HepG2 (cell line): ENCODE results near the gene ABL2. TPM values are rescaled to one million over a fixed set of nuclear protein-coding genes. Genes with fewer than 3 reads are reported as not detected.

ENCODE experiments used
- EP300 ChIP-seq, 3 experiments: sonication (generic) in 1 of 3; formaldehyde crosslinking in 1 of 3; IDR thresholded peaks; 2 replicates each; pipeline versions ENCODE4 v1.5.1 to v1.6.1; 2011 to 2020; ENCODE audit warnings: low read depth in 2 of 3, low read length in 2 of 3, borderline replicate concordance in 1 of 3, improper control_type of control experiment in 1 of 3, mild to moderate bottlenecking in 1 of 3, missing genetic modification reagents in 1 of 3, moderate library complexity in 1 of 3
- FOSL2 ChIP-seq: sonication (generic); formaldehyde crosslinking; IDR thresholded peaks from 2 replicates; pipeline ENCODE4 v1.4.0; 2020; ENCODE audit warnings: missing genetic modification reagents
- HMG20A ChIP-seq: IDR thresholded peaks from 2 replicates; pipeline ENCODE4 v1.6.1; 2016; ENCODE audit warnings: borderline replicate concordance
- HOXA9 ChIP-seq: sonication (generic); formaldehyde crosslinking; IDR thresholded peaks from 2 replicates; pipeline ENCODE4 v1.8.1; 2022; ENCODE audit warnings: missing genetic modification reagents, mild to moderate bottlenecking, moderate library complexity, borderline replicate concordance
- KLF15 ChIP-seq: sonication (generic); formaldehyde crosslinking; IDR thresholded peaks from 2 replicates; pipeline ENCODE4 v1.8.1; 2023; ENCODE audit warnings: borderline replicate concordance, mild to moderate bottlenecking, inconsistent platforms, missing genetic modification reagents, mixed read lengths
- NFE2L2 ChIP-seq: fragments of 150-350 bp; IDR thresholded peaks from 2 replicates; pipeline ENCODE4 v1.6.1; 2014; ENCODE audit warnings: low read length
- SALL1 ChIP-seq: sonication (generic); formaldehyde crosslinking; IDR thresholded peaks from 2 replicates; pipeline ENCODE4 v1.8.0; 2022; ENCODE audit warnings: mild to moderate bottlenecking, missing genetic modification reagents
- SP2 ChIP-seq: sonication (generic); formaldehyde crosslinking; IDR thresholded peaks from 2 replicates; pipeline ENCODE4 v1.5.1; 2020; ENCODE audit warnings: mild to moderate bottlenecking, missing genetic modification reagents
- STAG1 ChIP-seq: sonication (generic); formaldehyde crosslinking; IDR thresholded peaks from 2 replicates; pipeline ENCODE4 v1.4.0; 2020; ENCODE audit warnings: missing genetic modification reagents
- ZBTB42 ChIP-seq: sonication (generic); formaldehyde crosslinking; IDR thresholded peaks from 2 replicates; pipeline ENCODE4 v1.5.0; 2020; ENCODE audit warnings: mild to moderate bottlenecking, missing genetic modification reagents
- ZNF431 ChIP-seq: sonication (generic); formaldehyde crosslinking; IDR thresholded peaks from 2 replicates; pipeline ENCODE4 v1.9.0; 2022; ENCODE audit warnings: missing genetic modification reagents, low read depth, mild to moderate bottlenecking, borderline replicate concordance
- ZNF441 ChIP-seq: sonication (generic); formaldehyde crosslinking; IDR thresholded peaks from 2 replicates; pipeline ENCODE4 v1.7.0; 2021; ENCODE audit warnings: missing genetic modification reagents, borderline replicate concordance
- ZNF543 ChIP-seq: sonication (generic); formaldehyde crosslinking; IDR thresholded peaks from 2 replicates; pipeline ENCODE4 v1.4.0; 2020; ENCODE audit warnings: mild to moderate bottlenecking, missing genetic modification reagents
- ZNF552 ChIP-seq: sonication (generic); formaldehyde crosslinking; IDR thresholded peaks from 2 replicates; pipeline ENCODE4 v1.9.0; 2022; ENCODE audit warnings: missing genetic modification reagents, mild to moderate bottlenecking, borderline replicate concordance
- ZNF562 ChIP-seq: sonication (generic); formaldehyde crosslinking; IDR thresholded peaks from 2 replicates; pipeline ENCODE4 v1.8.0; 2022; ENCODE audit warnings: missing genetic modification reagents, borderline replicate concordance
- ZNF569 ChIP-seq: sonication (generic); formaldehyde crosslinking; IDR thresholded peaks from 2 replicates; pipeline ENCODE4 v1.5.0; 2020; ENCODE audit warnings: mild to moderate bottlenecking, missing genetic modification reagents, moderate library complexity, borderline replicate concordance
- ZNF776 ChIP-seq: sonication (generic); formaldehyde crosslinking; IDR thresholded peaks from 2 replicates; pipeline ENCODE4 v1.4.0; 2020; ENCODE audit warnings: mild to moderate bottlenecking, missing genetic modification reagents
- polyA plus RNA-seq, 8 experiments: library from polyadenylated mRNA; depleted of rRNA in 3 of 8; stranded (reverse) in 7 of 8; unstranded in 1 of 8; fragments of >200 nt; fragmentation: Illumina TruSeq in 4 of 8; extraction: Trizol in 4 of 8; gene quantifications; 2 replicates each; pipeline versions ENCODE4 v1.2.1 to v1.2.3, GENCODE V29; 2011 to 2016; ENCODE audit warnings: low read depth in 4 of 8, missing spikeins in 1 of 8, mixed read lengths in 1 of 8; ENCODE audit not compliant: insufficient read depth in 1 of 8
- total RNA-seq, 5 experiments: library from RNA; depleted of rRNA; stranded (reverse); fragments of >200 nt; fragmentation: Illumina TruSeq; extraction: Trizol; gene quantifications; 2 replicates each; pipeline ENCODE4 v1.2.3, GENCODE V29; 2016; ENCODE audit warnings: low read depth in 1 of 5
- TF ChIP-seq, protein P1 (sequence below): sonication (generic); formaldehyde crosslinking; IDR thresholded peaks from 2 replicates; pipeline ENCODE4 v1.8.1; 2022; ENCODE audit warnings: low read depth, mild to moderate bottlenecking, missing genetic modification reagents
- TF ChIP-seq, protein P2 (sequence below): IDR thresholded peaks from 2 replicates; pipeline ENCODE4 v1.6.1; 2012; ENCODE audit warnings: low read length, improper control_type of control experiment
- TF ChIP-seq, protein P3 (sequence below): sonication (generic); formaldehyde crosslinking; IDR thresholded peaks from 2 replicates; pipeline ENCODE4 v1.4.0; 2020; ENCODE audit warnings: missing genetic modification reagents
- TF ChIP-seq, protein P4 (sequence below): sonication (generic); formaldehyde crosslinking; IDR thresholded peaks from 2 replicates; pipeline ENCODE4 v1.4.0; 2020; ENCODE audit warnings: missing genetic modification reagents, mild to moderate bottlenecking, borderline replicate concordance

Gene ABL2
- total and polyA plus RNA-seq, 2 of the 13 experiments (the other 11 are each of a cell fraction or from before 2014, with no cell fraction given), result 5.8 to 6.0 TPM

DNA sequence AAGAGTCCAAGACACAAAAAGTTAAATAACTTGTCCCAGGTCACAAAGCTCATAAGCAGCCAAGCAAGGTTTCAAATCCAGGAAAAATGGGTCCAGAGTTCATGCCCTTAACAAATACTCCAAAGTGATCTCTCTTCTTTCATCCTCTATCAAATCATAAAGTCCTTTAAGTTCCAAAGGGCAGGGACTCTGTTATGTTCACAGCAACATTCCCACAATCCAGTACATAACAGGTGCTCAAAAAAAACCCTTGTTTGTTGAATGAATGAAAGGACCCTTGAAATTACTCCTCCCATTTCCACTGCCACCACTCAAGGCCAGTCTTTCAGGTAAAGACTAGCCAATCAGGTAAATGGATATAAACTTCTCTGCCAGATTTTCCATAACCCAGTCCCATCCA is 2.7 kb downstream of the ABL2 start (continued):
- no peak for TF ChIP-seq HOXA9 (CRISPR knock-in tag)
- no peak for TF ChIP-seq NFE2L2
- peak in 1 of 2 experiments; percentile 62; a peak in 2 of 4 replicates for TF ChIP-seq EP300 (IDR thresholded peaks at IDR 0.05; ENCODE audit: low read depth in 2 of 2, low read length in 2 of 2)
- TF ChIP-seq EP300 (CRISPR knock-in tag; IDR thresholded peaks at IDR 0.05; ENCODE audit: borderline replicate concordance), result 0 out of 2 replicates have a peak, but pooled peaks have one; percentile 16
- no peak for TF ChIP-seq ZNF569 (CRISPR knock-in tag)
- TF ChIP-seq FOSL2 (CRISPR knock-in tag), result no peak
- TF ChIP-seq ZNF562 (CRISPR knock-in tag), result no peak
- TF ChIP-seq, protein P1, sequence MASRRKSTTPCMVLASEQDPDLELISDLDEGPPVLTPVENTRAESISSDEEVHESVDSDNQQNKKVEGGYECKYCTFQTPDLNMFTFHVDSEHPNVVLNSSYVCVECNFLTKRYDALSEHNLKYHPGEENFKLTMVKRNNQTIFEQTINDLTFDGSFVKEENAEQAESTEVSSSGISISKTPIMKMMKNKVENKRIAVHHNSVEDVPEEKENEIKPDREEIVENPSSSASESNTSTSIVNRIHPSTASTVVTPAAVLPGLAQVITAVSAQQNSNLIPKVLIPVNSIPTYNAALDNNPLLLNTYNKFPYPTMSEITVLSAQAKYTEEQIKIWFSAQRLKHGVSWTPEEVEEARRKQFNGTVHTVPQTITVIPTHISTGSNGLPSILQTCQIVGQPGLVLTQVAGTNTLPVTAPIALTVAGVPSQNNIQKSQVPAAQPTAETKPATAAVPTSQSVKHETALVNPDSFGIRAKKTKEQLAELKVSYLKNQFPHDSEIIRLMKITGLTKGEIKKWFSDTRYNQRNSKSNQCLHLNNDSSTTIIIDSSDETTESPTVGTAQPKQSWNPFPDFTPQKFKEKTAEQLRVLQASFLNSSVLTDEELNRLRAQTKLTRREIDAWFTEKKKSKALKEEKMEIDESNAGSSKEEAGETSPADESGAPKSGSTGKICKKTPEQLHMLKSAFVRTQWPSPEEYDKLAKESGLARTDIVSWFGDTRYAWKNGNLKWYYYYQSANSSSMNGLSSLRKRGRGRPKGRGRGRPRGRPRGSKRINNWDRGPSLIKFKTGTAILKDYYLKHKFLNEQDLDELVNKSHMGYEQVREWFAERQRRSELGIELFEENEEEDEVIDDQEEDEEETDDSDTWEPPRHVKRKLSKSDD (CRISPR knock-in tag), result no peak
- TF ChIP-seq SALL1, result no peak; the same call in 1 of the 2 replicates
- no peak for TF ChIP-seq KLF15
- TF ChIP-seq, protein P2, sequence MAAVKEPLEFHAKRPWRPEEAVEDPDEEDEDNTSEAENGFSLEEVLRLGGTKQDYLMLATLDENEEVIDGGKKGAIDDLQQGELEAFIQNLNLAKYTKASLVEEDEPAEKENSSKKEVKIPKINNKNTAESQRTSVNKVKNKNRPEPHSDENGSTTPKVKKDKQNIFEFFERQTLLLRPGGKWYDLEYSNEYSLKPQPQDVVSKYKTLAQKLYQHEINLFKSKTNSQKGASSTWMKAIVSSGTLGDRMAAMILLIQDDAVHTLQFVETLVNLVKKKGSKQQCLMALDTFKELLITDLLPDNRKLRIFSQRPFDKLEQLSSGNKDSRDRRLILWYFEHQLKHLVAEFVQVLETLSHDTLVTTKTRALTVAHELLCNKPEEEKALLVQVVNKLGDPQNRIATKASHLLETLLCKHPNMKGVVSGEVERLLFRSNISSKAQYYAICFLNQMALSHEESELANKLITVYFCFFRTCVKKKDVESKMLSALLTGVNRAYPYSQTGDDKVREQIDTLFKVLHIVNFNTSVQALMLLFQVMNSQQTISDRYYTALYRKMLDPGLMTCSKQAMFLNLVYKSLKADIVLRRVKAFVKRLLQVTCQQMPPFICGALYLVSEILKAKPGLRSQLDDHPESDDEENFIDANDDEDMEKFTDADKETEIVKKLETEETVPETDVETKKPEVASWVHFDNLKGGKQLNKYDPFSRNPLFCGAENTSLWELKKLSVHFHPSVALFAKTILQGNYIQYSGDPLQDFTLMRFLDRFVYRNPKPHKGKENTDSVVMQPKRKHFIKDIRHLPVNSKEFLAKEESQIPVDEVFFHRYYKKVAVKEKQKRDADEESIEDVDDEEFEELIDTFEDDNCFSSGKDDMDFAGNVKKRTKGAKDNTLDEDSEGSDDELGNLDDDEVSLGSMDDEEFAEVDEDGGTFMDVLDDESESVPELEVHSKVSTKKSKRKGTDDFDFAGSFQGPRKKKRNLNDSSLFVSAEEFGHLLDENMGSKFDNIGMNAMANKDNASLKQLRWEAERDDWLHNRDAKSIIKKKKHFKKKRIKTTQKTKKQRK, result no peak
- TF ChIP-seq ZNF543, result no peak
- TF ChIP-seq, protein P3, sequence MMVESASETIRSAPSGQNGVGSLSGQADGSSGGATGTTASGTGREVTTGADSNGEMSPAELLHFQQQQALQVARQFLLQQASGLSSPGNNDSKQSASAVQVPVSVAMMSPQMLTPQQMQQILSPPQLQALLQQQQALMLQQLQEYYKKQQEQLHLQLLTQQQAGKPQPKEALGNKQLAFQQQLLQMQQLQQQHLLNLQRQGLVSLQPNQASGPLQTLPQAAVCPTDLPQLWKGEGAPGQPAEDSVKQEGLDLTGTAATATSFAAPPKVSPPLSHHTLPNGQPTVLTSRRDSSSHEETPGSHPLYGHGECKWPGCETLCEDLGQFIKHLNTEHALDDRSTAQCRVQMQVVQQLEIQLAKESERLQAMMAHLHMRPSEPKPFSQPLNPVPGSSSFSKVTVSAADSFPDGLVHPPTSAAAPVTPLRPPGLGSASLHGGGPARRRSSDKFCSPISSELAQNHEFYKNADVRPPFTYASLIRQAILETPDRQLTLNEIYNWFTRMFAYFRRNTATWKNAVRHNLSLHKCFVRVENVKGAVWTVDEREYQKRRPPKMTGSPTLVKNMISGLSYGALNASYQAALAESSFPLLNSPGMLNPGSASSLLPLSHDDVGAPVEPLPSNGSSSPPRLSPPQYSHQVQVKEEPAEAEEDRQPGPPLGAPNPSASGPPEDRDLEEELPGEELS, result peak; percentile 30; the same call in 1 of the 2 replicates
- TF ChIP-seq ZBTB42, result no peak
- no peak for TF ChIP-seq ZNF431 (CRISPR knock-in tag)
- TF ChIP-seq ZNF776 (CRISPR knock-in tag), result no peak
- TF ChIP-seq STAG1, result no peak
- TF ChIP-seq SP2 (CRISPR knock-in tag), result no peak
- peak; percentile 32; the same call in 1 of the 2 replicates for TF ChIP-seq HMG20A (CRISPR knock-in tag)
- TF ChIP-seq, protein P4, sequence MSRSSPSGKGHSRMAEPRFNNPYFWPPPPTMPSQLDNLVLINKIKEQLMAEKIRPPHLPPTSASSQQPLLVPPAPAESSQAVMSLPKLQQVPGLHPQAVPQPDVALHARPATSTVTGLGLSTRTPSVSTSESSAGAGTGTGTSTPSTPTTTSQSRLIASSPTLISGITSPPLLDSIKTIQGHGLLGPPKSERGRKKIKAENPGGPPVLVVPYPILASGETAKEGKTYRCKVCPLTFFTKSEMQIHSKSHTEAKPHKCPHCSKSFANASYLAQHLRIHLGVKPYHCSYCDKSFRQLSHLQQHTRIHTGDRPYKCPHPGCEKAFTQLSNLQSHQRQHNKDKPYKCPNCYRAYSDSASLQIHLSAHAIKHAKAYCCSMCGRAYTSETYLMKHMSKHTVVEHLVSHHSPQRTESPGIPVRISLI (CRISPR knock-in tag), result peak; percentile 74; the same call in 1 of the 2 replicates
- no peak for TF ChIP-seq ZNF552 (CRISPR knock-in tag)
- no peak for TF ChIP-seq ZNF441 (CRISPR knock-in tag)
